Inflammatory macrophage (primary cell): Measurements from ENCODE around the gene GBE1.

Source experiments
- DNase-seq, 2 donors: peaks; one replicate each; pipeline ENCODE4 v3.0.0-alpha.2; 2020 to 2022

Gene GBE1

DNA sequence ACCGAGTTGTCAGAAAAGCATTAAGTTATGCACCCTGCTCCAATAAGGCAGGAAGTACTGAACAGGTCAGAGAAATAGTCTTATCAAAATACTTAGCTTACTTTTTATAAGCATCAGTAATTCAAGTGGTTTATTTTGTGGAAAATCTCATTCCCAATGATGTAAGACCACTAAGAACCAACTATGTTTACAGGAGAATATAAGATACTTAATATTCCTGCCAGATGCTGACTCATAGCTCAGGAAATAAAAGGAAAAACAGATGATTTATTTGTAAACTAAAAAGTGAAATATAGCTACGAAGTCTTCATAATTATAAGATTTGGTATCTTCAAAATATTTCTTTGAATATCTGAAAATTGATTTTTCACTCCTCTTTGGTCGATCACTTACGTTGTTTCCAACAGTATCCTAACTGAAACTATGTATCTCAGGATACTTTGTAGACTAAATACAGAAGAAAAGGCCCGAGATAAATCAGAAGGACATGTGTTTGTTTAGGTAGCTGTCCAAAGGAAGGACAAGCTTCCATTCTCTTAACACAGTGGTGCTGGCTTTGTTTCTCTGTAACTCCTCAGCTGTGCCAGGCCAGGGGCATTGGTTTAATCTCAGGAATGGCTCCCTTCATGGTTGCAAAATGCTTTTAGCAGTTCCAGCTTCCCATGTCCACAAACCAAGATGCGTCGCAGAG is 295.8 kb downstream of the GBE1 start:
- no peak for DNase-seq

DNA sequence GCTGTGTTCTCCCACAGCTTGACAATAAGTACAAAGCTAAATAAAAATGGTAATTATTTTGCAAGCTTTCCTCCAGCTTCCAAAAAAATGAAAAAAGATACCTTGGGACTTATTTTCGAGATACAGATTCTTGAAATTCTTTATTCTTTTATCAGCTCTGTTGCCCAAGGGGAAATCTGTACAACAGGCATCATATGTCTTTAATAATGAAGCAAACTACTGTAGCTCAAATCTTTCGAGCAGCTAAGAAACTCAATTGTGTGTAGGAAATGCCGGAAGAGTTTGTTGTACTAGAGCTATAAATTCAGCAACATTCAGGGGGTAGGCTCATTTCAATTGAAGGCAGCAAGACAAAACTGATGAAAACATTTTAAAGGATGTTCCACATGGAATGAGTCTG is 297.7 kb downstream of the GBE1 start:
- no peak for DNase-seq

DNA sequence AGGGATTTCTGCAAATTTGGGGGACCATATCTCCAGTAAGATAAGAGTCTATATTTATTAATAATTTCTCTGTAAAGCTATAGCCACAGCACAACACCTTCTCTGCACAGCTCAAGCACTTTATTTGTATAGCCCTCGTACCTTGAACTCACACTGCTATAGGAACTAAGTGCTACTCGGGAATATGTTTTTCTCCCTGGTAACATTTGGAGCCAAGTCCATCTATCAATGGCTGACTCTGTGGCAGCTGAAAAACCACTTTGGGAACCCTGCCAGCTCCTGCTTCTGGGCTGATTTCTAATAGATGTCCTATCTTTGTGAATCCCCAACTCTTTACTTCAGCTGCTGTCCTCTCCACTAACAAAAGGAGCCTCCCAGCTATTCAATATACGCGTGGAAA is 298.5 kb downstream of the GBE1 start:
- no peak for DNase-seq

DNA sequence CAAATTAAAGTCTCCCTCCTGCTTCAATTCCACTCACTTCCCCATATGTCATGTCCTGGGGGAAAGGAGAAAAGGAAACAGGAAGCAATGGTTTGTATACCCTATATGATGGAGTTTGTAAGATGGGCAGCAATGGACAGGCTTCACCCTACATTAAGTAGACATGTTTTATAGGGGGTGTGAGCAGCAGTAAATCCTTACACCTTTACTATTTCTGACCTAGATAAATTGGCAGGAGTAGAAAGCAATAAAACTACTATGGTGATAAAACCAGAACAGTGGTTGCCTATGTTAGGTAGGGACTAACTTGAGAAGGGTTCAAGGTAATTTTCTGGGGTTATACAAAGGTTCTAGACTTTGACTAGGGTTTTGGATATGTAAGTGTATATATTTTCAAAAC is 301.7 kb downstream of the GBE1 start:
- DNase-seq, result no peak

DNA sequence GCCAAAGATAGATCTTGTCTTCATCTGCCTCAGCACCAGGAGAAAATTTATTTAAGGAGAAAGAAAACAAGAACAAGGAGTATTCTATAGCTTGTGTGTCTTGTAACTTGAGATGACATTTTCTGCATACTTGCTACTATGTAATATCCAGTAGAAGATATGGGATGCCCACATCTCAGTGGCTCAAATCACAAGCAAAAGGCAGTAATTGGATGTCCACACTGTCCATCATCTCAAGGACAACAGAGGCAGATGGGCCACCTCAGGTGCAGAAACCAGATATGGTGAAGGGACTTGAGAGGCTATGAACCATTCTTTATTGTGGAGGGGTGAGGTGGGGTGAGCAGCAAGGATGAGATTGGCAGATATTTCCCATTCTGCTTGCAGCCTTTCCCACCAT is 309.0 kb downstream of the GBE1 start:
- DNase-seq, result no peak

DNA sequence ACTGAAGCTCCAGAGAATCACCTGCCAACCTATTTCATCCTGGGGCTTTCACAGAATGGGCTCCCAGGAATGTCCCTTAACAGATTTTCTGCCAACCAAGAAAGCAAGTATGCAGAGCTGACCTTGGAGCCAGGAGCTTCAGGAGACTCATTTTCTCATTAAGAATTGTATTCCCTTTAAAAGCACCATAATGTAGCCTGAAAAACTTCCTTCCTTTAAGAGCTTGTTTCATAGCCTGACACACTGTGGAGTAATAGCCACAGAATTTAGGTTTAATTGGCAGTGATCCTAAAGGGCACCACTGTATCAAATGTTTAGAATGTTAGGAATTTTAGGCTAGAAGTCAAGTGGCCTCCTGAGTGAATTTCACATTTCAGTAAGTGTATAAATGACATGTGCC is 309.8 kb downstream of the GBE1 start:
- no peak for DNase-seq

DNA sequence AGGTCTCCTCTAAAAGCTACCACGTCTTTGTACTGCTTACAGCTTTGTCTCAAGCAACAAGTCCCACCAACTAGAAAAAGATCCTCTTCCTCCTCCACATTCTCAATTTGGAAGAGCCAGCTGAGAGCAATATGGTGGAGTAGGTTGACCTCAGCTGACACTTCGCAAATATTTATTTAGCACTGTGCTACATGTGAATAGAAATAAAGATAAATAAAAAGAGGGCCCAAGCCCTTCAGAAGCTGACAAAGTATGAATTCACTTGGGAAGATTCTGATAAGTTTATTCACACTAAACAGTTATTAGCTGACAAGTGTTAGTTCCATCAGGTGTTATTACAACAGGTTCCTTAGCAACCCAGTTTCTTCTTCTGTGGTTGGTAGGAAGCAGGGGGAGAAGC is 310.3 kb downstream of the GBE1 start:
- no peak for DNase-seq

DNA sequence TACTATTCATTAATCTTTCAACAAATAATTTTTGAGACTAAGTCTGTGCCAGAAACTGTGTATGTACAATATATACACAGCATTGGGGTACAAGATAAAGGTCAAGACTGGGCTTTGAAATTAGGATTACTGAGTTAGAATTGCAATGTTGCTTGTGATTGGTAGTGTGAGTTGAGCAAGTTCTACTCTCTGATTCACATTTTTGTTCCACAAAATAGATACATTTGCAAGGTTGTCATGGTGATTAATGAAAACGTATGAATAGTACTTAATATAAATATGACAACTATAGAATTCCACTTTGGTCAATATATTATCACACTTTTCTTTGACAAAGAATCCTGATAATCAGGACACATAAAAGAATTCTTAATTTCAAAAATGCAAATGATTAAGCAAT is 314.6 kb downstream of the GBE1 start:
- no peak for DNase-seq

DNA sequence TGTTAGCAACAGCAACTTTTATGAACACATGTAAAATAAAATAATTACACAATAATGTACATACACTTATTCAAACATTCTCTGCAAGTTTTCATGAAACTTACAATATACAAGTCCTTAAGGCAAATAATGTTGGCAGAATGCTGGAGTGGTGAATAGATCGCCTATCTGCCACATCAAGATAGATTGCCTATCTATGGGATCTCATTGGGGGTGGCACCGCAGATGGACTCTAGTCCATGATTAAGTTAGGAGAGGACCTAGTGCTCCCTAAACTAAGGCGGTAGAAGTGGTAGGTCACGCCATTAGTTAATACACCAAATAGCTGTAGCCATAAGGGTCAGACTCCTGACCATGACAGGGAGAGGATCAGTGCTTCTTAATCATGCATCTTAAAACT is 315.7 kb downstream of the GBE1 start:
- no peak for DNase-seq

DNA sequence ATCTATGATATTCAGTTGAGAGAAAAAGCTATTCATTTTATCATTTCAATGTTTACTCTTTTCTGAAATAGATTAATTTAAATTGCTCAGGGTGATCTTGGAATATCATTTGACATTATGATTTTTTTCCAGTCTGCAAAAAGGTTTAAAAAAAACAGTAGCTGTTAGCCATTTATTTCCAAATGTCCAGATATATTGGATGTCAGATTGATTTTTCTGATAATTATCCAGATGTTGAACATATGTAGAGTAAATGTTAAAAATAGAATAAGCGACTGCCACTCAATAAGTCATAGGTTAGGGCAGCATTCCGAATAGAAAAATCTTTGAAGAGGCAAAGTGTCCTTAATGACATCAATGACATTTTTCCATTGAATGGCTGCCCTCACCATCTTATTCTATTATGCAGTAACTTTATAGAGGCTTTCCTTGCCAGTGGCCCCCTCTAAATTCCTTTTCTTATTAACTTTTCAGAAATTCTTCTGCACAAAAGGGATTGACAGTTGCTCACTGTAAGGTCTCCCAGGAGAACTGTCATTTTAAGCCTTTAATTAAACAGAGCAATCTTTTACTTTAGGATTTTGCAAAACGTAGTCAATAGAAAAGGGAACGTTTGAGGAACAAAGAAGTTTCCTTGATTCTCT is 316.5 kb downstream of the GBE1 start:
- no peak for DNase-seq

DNA sequence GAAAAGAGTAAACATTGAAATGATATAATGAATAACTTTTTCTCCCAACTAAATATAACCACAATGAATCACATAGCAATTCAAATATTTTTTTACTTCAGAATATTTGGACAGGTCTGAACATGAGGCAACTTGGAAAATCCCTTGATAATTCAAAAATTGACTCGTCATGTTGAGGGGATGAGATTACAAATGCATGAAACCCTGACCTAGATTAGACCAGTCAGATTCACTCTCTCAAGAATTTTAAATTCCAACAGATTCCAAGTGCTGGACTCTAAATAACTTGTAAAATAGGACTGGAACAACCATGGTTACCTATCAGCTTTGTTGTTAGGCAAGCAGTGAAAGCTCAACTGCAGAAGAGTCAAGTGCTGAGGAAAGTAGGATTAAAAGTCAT is 317.5 kb downstream of the GBE1 start:
- DNase-seq, result no peak

DNA sequence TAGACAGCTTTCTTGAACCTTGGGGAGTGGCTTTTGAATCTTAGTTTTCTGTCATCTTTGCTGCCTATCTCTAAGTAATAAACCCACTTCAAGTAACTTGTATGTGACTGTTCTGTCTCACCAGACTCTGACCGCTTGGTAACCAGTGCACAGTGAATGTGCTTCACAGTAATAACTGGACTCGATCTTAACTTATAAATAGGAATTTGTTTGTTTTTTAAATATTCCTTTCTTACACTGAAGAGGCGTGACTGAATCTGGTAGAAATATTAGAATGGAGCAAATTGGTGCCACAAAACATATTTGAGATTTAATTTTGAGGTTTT is 318.0 kb downstream of the GBE1 start:
- DNase-seq, result no peak

DNA sequence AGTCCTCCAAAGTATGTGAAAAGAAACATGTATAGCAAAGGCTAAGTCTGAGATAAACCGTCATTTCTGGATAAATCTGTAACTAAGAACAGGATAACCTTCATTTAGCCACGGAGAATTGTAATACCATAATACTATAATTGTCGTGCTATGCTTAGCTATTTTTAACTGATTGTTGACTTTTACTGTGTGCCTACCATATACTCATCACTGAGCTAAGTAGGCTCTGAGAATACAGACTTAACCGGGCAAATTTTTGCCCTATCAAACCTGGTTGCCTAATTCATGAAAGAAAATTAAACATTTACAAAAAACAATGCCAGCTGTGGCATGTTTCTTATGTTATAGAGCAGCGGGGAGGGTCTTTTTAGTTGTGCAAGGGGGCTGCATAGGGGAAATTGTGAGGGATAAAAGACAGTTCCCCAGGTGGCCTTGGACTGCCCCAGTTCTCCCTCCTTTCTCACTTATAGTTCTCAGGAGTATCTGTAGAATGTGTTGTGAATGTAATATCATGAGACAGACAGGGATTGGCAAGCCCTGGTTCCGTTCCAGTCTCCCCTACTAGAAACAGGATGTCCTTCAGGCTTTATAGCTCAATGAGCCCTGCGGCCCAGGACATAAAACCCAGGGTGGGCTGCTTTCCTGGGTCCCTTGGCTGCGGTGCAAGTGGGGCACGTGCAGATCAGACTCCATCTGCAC is 318.5 kb downstream of the GBE1 start:
- no peak for DNase-seq

DNA sequence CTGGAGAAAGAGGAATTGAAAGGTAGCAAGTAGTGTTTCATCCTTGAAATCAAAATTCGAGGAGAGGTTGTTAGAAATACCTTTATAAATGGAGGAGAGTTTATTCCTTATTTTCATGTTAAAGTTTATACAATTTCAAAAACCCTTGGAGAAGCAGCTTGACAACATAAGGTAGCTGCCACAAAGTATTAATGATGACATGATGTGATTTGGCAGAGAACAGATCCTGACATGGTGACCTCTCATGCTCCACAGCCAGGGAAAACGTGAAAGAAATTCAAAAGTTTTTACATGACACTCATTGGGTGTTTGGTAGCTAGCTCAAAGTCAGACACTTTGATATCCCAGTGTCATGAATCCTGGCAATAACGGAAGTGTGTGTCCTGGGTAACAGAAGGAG is 320.8 kb downstream of the GBE1 start:
- DNase-seq, result no peak
